Mammary epithelial cell (primary cell): ENCODE data around the gene DENND1A.

Experiments
- CTCF ChIP-seq, 2 donors: IDR thresholded peaks in 1 of 2; conservative IDR thresholded peaks in 1 of 2; 2 replicates each; pipeline ENCODE4 v1.5.1; 2011 to 2012; ENCODE audit warnings: inconsistent platforms in 2 of 2, low read length in 2 of 2, mild to moderate bottlenecking in 2 of 2, control low read depth in 1 of 2, low read depth in 1 of 2; ENCODE audit not compliant: insufficient read depth in 1 of 2; ENCODE audit errors: extremely low read depth in 1 of 2
- EZH2 ChIP-seq: IDR thresholded peaks from 2 replicates; pipeline ENCODE4 v1.6.1; 2012; ENCODE audit warnings: low read length, inconsistent platforms, borderline replicate concordance

- TF ChIP-seq CTCF (conservative IDR thresholded peaks at IDR 0.05 in 1 of 2, IDR thresholded peaks at IDR 0.05 in 1 of 2; ENCODE audit: extremely low read depth in 1 of 2, insufficient read depth in 1 of 2, low read depth in 1 of 2, low read length in 2 of 2), result no peak
- TF ChIP-seq EZH2, result no peak
Observed at GRCh38 chr9:123552530-123552929, 377.4 kb downstream of the DENND1A start.
